Body of pancreas (tissue), 4 donors: ENCODE data around the gene RPS6KA3.

ENCODE experiments used
- POLR2A ChIP-seq, 3 donors: fragments of 450-650 bp; IDR thresholded peaks; one replicate each; pipeline ENCODE4 v1.6.1; 2016; ENCODE audit warnings: antibody characterized with exemption in 3 of 3, mild to moderate bottlenecking in 2 of 3
- TF ChIP-seq, protein P1 (sequence below), 7 experiments: fragments of 450-650 bp in 4 of 7; fragments of 200-600 bp in 3 of 7; sonication (generic) in 3 of 7; IDR thresholded peaks; one replicate each; pipeline ENCODE4 v1.5.1; 2016 to 2019; ENCODE audit warnings: antibody characterized with exemption in 7 of 7

DNA sequence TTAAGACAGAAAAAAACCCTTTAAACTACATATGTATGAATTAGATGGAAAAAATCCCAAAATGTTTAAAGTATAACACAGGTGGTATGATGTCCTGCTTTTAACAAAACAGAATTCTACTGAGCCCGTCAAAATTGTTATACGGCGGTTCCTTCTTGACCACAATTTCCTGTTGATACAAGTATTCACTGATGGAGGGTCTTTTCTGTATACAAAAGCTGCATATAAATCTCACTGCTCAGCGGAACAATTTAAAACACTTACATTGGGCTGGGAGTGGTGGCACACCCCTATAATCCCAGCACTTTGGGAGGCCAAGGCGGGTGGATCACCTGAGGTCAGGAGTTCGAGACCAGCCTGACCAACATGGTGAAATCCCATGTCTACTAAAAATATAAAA is 62.4 kb downstream of the RPS6KA3 start:
- TF ChIP-seq, protein P1, sequence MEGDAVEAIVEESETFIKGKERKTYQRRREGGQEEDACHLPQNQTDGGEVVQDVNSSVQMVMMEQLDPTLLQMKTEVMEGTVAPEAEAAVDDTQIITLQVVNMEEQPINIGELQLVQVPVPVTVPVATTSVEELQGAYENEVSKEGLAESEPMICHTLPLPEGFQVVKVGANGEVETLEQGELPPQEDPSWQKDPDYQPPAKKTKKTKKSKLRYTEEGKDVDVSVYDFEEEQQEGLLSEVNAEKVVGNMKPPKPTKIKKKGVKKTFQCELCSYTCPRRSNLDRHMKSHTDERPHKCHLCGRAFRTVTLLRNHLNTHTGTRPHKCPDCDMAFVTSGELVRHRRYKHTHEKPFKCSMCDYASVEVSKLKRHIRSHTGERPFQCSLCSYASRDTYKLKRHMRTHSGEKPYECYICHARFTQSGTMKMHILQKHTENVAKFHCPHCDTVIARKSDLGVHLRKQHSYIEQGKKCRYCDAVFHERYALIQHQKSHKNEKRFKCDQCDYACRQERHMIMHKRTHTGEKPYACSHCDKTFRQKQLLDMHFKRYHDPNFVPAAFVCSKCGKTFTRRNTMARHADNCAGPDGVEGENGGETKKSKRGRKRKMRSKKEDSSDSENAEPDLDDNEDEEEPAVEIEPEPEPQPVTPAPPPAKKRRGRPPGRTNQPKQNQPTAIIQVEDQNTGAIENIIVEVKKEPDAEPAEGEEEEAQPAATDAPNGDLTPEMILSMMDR (IDR thresholded peaks at IDR 0.05) = no peak
- TF ChIP-seq POLR2A (IDR thresholded peaks at IDR 0.05) = no peak
